HepG2 (cell line): Measurements from ENCODE around the gene NLRC5. TPM values are rescaled to one million over a fixed set of nuclear protein-coding genes. Genes with fewer than 3 reads are reported as not detected.

ENCODE experiments used
- ERF ChIP-seq: IDR thresholded peaks from 2 replicates; pipeline ENCODE4 v1.6.1; 2018; ENCODE audit warnings: missing biosample characterization, missing genetic modification reagents
- FLYWCH1 ChIP-seq: sonication (generic); formaldehyde crosslinking; IDR thresholded peaks from 2 replicates; pipeline ENCODE4 v1.8.1; 2023; ENCODE audit warnings: mild to moderate bottlenecking, missing genetic modification reagents
- GFI1 ChIP-seq: sonication (generic); formaldehyde crosslinking; IDR thresholded peaks from 2 replicates; pipeline ENCODE4 v1.5.0; 2020; ENCODE audit warnings: missing genetic modification reagents, mild to moderate bottlenecking, borderline replicate concordance
- HNF4A ChIP-seq: sonication (generic); formaldehyde crosslinking; IDR thresholded peaks from 2 replicates; pipeline ENCODE4 v1.4.0; 2020; ENCODE audit warnings: missing genetic modification reagents
- MAF1 ChIP-seq: sonication (generic); formaldehyde crosslinking; IDR thresholded peaks from 2 replicates; pipeline ENCODE4 v1.5.0; 2020; ENCODE audit warnings: missing genetic modification reagents, borderline replicate concordance
- NFIB ChIP-seq: sonication (generic); formaldehyde crosslinking; IDR thresholded peaks from 2 replicates; pipeline ENCODE4 v1.9.0; 2021; ENCODE audit warnings: missing genetic modification reagents, mild to moderate bottlenecking, borderline replicate concordance
- SMAD3 ChIP-seq: sonication (generic); formaldehyde crosslinking; IDR thresholded peaks from 2 replicates; pipeline ENCODE4 v1.4.0; 2020; ENCODE audit warnings: missing genetic modification reagents
- SNAI1 ChIP-seq: sonication (generic); formaldehyde crosslinking; IDR thresholded peaks from 2 replicates; pipeline ENCODE4 v1.5.0; 2020; ENCODE audit warnings: mild to moderate bottlenecking, missing genetic modification reagents, borderline replicate concordance
- WIZ ChIP-seq: sonication (generic); formaldehyde crosslinking; IDR thresholded peaks from 2 replicates; pipeline ENCODE4 v1.5.1; 2020; ENCODE audit warnings: mild to moderate bottlenecking, missing genetic modification reagents
- ZBTB38 ChIP-seq: sonication (generic); formaldehyde crosslinking; IDR thresholded peaks from 2 replicates; pipeline ENCODE4 v1.5.1; 2020; ENCODE audit warnings: mild to moderate bottlenecking, missing genetic modification reagents
- ZMYM3 ChIP-seq: sonication (generic); formaldehyde crosslinking; IDR thresholded peaks from 2 replicates; pipeline ENCODE4 v1.5.1; 2020; ENCODE audit warnings: mild to moderate bottlenecking, missing genetic modification reagents
- ZNF33B ChIP-seq: sonication (generic); formaldehyde crosslinking; IDR thresholded peaks from 2 replicates; pipeline ENCODE4 v1.5.1; 2020; ENCODE audit warnings: mild to moderate bottlenecking, missing genetic modification reagents
- ZNF468 ChIP-seq: sonication (generic); formaldehyde crosslinking; IDR thresholded peaks from 2 replicates; pipeline ENCODE4 v1.8.0; 2022; ENCODE audit warnings: mild to moderate bottlenecking, moderate library complexity, missing genetic modification reagents
- ZNF674 ChIP-seq: sonication (generic); formaldehyde crosslinking; IDR thresholded peaks from 2 replicates; pipeline ENCODE4 v1.5.0; 2020; ENCODE audit warnings: low read depth, mild to moderate bottlenecking, missing genetic modification reagents
- polyA plus RNA-seq, 8 experiments: library from polyadenylated mRNA; depleted of rRNA in 3 of 8; stranded (reverse) in 7 of 8; unstranded in 1 of 8; fragments of >200 nt; fragmentation: Illumina TruSeq in 4 of 8; extraction: Trizol in 4 of 8; gene quantifications; 2 replicates each; pipeline versions ENCODE4 v1.2.1 to v1.2.3, GENCODE V29; 2011 to 2016; ENCODE audit warnings: low read depth in 4 of 8, missing spikeins in 1 of 8, mixed read lengths in 1 of 8; ENCODE audit not compliant: insufficient read depth in 1 of 8
- total RNA-seq, 5 experiments: library from RNA; depleted of rRNA; stranded (reverse); fragments of >200 nt; fragmentation: Illumina TruSeq; extraction: Trizol; gene quantifications; 2 replicates each; pipeline ENCODE4 v1.2.3, GENCODE V29; 2016; ENCODE audit warnings: low read depth in 1 of 5
- TF ChIP-seq, protein P1 (sequence below): IDR thresholded peaks from 2 replicates; pipeline ENCODE4 v1.6.1; 2012; ENCODE audit warnings: low read length, improper control_type of control experiment
- TF ChIP-seq, protein P2 (sequence below): sonication (generic); formaldehyde crosslinking; IDR thresholded peaks from 2 replicates; pipeline ENCODE4 v1.9.0; 2021; ENCODE audit warnings: missing genetic modification reagents, borderline replicate concordance
- TF ChIP-seq, protein P3 (sequence below): sonication (generic); formaldehyde crosslinking; IDR thresholded peaks from 2 replicates; pipeline ENCODE4 v1.5.1; 2020; ENCODE audit warnings: missing genetic modification reagents, mild to moderate bottlenecking, borderline replicate concordance
- TF ChIP-seq, protein P4 (sequence below): sonication (generic); formaldehyde crosslinking; IDR thresholded peaks from 2 replicates; pipeline ENCODE4 v1.4.0; 2020; ENCODE audit warnings: mild to moderate bottlenecking, low read depth, missing genetic modification reagents
- TF ChIP-seq, protein P5 (sequence below): IDR thresholded peaks from 2 replicates; pipeline ENCODE4 v1.6.1; 2012; ENCODE audit warnings: low read depth, low read length, improper control_type of control experiment

Gene NLRC5
- total and polyA plus RNA-seq, 2 of the 13 experiments (the other 11 are each of a cell fraction or from before 2014, with no cell fraction given): 6.3 to 12.7 TPM

DNA sequence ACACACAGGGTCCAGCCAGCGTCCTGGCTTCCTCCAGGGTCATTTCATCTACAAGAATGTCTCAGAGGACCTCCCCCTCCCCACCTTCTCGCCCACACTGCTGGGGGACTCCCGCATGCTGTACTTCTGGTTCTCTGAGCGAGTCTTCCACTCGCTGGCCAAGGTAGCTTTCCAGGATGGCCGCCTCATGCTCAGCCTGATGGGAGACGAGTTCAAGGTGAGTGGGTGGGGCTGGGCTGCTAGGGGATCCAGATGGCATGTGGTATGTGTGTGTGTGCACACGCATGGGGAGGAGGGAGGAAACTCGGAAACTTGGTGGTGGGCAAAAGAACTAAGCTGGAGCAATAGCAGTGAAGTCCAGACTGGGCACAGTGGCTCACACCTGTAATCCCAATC lies 16.1 kb upstream of the NLRC5 start (continued):
- TF ChIP-seq ZNF674 (CRISPR knock-in tag): no peak
- TF ChIP-seq ZNF468: no peak
- peak; percentile 21; the same call in 1 of the 2 replicates for TF ChIP-seq HNF4A (CRISPR knock-in tag)
- TF ChIP-seq, protein P1, sequence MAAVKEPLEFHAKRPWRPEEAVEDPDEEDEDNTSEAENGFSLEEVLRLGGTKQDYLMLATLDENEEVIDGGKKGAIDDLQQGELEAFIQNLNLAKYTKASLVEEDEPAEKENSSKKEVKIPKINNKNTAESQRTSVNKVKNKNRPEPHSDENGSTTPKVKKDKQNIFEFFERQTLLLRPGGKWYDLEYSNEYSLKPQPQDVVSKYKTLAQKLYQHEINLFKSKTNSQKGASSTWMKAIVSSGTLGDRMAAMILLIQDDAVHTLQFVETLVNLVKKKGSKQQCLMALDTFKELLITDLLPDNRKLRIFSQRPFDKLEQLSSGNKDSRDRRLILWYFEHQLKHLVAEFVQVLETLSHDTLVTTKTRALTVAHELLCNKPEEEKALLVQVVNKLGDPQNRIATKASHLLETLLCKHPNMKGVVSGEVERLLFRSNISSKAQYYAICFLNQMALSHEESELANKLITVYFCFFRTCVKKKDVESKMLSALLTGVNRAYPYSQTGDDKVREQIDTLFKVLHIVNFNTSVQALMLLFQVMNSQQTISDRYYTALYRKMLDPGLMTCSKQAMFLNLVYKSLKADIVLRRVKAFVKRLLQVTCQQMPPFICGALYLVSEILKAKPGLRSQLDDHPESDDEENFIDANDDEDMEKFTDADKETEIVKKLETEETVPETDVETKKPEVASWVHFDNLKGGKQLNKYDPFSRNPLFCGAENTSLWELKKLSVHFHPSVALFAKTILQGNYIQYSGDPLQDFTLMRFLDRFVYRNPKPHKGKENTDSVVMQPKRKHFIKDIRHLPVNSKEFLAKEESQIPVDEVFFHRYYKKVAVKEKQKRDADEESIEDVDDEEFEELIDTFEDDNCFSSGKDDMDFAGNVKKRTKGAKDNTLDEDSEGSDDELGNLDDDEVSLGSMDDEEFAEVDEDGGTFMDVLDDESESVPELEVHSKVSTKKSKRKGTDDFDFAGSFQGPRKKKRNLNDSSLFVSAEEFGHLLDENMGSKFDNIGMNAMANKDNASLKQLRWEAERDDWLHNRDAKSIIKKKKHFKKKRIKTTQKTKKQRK: no peak
- TF ChIP-seq SNAI1 (CRISPR knock-in tag): no peak
- no peak for TF ChIP-seq GFI1 (CRISPR knock-in tag)
- TF ChIP-seq, protein P2, sequence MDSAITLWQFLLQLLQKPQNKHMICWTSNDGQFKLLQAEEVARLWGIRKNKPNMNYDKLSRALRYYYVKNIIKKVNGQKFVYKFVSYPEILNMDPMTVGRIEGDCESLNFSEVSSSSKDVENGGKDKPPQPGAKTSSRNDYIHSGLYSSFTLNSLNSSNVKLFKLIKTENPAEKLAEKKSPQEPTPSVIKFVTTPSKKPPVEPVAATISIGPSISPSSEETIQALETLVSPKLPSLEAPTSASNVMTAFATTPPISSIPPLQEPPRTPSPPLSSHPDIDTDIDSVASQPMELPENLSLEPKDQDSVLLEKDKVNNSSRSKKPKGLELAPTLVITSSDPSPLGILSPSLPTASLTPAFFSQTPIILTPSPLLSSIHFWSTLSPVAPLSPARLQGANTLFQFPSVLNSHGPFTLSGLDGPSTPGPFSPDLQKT (CRISPR knock-in tag): no peak
- no peak for TF ChIP-seq NFIB (CRISPR knock-in tag)
- TF ChIP-seq ERF: no peak; the same call in 1 of the 2 replicates
- no peak for TF ChIP-seq MAF1 (CRISPR knock-in tag)
- no peak for TF ChIP-seq FLYWCH1
- TF ChIP-seq WIZ (CRISPR knock-in tag): no peak
- TF ChIP-seq ZNF33B (CRISPR knock-in tag): no peak
- TF ChIP-seq ZBTB38 (CRISPR knock-in tag): peak; percentile 49; the same call in 1 of the 2 replicates
- no peak for TF ChIP-seq SMAD3 (CRISPR knock-in tag)
- TF ChIP-seq, protein P3, sequence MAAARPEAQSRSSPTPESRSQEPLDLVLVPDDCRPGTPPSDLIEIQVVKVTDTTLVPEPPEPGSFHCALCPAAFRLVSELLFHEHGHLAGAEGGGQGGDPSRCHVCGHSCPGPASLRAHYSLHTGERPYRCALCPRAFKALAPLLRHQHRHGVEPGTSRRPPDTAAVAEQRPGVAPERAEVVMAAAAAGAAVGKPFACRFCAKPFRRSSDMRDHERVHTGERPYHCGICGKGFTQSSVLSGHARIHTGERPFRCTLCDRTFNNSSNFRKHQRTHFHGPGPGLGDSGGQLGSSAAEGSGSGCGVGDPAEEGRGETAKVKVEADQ (CRISPR knock-in tag): no peak
- TF ChIP-seq, protein P4, sequence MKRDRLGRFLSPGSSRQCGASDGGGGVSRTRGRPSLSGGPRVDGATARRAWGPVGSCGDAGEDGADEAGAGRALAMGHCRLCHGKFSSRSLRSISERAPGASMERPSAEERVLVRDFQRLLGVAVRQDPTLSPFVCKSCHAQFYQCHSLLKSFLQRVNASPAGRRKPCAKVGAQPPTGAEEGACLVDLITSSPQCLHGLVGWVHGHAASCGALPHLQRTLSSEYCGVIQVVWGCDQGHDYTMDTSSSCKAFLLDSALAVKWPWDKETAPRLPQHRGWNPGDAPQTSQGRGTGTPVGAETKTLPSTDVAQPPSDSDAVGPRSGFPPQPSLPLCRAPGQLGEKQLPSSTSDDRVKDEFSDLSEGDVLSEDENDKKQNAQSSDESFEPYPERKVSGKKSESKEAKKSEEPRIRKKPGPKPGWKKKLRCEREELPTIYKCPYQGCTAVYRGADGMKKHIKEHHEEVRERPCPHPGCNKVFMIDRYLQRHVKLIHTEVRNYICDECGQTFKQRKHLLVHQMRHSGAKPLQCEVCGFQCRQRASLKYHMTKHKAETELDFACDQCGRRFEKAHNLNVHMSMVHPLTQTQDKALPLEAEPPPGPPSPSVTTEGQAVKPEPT (CRISPR knock-in tag): no peak
- TF ChIP-seq, protein P5, sequence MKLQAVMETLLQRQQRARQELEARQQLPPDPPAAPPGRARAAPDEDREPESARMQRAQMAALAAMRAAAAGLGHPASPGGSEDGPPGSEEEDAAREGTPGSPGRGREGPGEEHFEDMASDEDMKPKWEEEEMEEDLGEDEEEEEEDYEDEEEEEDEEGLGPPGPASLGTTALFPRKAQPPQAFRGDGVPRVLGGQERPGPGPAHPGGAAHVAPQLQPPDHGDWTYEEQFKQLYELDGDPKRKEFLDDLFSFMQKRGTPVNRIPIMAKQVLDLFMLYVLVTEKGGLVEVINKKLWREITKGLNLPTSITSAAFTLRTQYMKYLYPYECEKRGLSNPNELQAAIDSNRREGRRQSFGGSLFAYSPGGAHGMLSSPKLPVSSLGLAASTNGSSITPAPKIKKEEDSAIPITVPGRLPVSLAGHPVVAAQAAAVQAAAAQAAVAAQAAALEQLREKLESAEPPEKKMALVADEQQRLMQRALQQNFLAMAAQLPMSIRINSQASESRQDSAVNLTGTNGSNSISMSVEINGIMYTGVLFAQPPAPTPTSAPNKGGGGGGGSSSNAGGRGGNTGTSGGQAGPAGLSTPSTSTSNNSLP: no peak
- peak; percentile 32; the same call in 1 of the 2 replicates for TF ChIP-seq ZMYM3 (CRISPR knock-in tag)
